GM19467 (cell line): Measurements from ENCODE around the gene KRTAP12-3.
"Not testable (repeated sequence)": the region's sequence is repeated elsewhere in the genome, so short reads cannot be mapped to it uniquely, and the experiment has no call there.

Experiments used
- ATAC-seq: cut with Tn5 transposase; IDR thresholded peaks from one replicate; pipeline ENCODE4 v1.9.1; 2021; ENCODE audit warnings: mild to moderate bottlenecking, moderate library complexity; ENCODE audit not compliant: unreplicated experiment

Gene KRTAP12-3

GRCh38 chr21:44682580-44683151 lies 24.9 kb downstream of the KRTAP12-3 start:
- ATAC-seq = no peak

- ATAC-seq = no peak
Observed at GRCh38 chr21:44684077-44684476, 26.3 kb downstream of the KRTAP12-3 start.

DNA sequence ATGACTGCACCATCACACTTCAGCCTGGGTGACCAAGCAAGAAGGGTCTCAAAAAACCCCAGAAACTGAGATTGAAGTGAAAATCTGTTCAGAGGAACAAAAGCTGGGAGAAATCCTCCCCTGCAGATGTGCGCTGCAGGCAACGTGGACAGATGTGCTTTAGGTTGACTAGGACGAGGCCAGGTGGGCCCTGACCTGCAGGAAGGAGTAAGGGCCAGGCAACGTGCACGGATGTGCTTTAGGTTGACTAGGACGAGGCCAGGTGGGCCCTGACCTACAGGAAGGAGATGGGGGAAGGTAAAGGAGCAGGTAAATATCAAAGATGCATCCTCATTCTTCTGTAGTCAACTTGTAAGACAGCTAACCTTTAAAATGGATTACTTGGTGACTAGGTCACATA lies 26.8 kb downstream of the KRTAP12-3 start:
- no peak for ATAC-seq

GRCh38 chr21:44685050-44685449 lies 27.3 kb downstream of the KRTAP12-3 start:
- ATAC-seq = not testable (repeated sequence)

DNA sequence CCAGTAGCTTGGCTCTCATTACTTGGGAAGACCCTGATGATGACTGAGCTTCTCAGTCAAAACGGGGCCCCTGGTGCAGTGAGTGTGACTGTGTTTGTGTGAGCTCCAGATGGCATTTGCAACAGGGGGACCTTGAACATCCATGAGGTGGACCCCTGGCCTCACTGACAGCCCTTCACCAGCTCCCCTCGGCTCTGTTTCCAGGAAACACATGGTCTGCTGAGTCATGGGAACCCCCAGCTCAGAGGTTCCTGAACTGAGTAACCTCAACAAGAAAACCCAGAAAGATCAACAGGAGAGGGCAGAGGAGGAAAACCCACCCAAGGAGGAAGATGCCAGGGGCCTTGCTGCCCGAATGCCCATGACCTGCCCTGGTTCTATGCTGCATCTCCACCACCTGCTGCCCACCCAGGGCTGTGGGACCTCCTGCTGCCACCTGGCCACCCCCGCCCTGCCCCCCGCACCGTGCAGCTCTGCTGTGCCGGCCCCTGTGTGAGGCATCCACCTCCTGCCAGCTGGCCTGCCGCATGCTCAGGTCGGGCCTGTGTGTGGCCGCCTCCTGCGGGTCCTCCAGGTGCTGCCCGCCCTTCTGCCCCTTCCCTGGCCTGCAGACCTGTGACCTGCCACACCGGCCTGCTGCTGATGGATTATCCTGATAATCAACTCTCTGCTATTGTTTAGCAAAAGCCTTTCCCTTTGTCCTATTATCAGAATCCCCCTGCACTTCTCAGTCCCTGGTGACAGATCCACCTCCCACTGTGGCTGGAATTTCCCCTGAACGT lies 28.5 kb downstream of the KRTAP12-3 start:
- no peak for ATAC-seq

DNA sequence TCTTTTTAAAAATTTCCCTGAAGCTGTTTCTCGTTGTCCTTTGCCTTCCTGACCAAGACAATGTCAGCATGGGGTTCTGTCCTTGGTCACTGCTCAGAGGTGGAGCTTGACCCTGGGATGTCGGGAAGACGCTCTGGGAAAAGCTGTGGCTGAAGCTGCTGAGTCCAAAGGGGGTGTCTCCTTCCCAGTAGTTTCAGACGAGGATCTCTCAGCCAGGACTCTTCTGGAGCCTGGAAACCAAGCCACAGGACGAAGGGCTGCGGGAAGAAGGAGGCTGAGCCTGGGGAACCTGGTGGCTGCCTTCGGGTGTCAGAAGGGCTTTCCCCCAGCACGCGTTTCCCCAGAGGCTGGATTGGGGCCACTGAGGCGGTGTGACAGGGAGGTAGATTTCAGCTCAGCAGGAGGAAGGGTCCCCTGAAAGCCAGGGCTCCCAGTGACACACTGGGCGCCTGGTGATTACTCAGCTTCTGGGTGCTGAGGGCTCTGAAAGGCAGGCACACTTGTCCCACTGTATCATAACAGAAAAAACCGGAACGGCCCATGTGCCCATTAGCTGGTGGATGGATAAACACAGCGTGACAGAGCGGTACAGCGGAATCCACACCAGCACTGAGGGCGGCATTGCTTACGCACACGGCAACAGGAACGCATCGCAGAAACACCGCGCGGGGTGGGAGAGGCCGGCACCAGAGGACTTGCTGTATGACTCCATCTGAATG lies 29.3 kb downstream of the KRTAP12-3 start:
- no peak for ATAC-seq

GRCh38 chr21:44687671-44688070 lies 29.9 kb downstream of the KRTAP12-3 start:
- no peak for ATAC-seq

- not testable (repeated sequence) for ATAC-seq
Observed at GRCh38 chr21:44689740-44690139, 32.0 kb downstream of the KRTAP12-3 start.

DNA sequence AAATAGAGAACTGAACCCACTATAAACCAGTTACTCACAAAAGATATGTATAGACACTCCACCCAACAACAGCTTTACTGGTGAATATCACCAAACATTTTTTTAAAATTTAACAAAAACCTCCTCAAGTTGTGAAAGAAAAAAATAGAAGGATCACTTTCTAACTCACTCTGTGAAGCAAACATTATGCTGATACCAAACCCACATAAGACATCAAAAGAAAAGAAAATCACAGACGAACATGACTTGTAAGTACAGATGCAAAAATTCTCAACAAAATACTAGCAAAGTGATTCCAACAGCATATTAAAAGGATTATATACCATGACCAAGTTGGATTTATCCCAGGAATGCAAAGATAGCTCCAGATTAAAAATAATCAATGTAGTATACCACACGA lies 34.0 kb downstream of the KRTAP12-3 start:
- no peak for ATAC-seq

DNA sequence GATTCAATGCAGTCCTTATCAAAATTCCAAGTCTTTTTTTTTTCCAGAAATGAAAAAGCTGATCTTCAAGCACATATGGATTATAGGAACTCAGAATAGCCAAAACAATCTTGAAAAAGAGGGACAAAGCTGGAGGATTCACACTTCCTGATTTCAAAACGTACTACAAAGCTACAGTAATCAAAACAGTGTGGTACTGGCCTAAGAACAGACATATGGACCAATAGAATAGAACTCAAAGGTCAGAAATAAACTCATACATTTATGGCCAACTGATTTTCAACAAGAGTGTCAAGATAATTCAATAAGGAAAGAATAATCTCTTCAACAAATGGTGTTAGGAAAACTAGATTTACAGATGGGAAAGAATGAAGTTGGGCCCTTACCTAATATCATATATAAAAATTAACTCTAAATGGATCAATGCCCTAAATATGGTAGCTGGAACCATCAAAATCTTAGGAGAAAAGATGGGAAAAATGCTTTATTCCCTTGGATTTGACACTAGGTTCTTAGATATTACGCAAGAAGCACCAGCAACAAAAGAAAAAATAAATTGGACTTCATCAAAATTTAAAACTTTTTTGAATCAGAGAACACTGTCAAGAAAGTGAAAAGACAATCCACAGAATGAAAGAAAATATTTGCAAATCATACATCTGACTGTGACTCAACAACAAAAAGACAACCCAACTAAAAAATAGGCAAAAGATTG lies 35.2 kb downstream of the KRTAP12-3 start:
- no peak for ATAC-seq

DNA sequence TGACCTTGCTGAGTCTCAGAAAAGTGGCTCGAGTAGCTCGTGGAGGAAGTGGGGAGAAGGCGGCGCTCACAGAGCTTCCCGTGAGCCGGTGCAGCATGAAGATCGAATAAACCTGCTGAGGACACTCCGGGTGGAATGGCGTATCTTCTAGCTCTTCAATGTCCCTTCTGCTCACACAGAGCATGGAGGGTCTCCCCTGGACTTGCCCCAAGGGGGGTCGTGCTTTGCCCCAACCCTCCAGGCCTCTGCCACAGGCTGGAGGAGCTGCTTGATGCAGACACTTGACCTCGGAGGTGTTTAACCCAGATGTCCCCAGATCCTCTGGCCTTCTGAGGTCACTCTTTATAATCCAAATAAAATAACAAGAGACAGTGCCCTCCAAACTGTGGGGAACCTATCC lies 37.0 kb downstream of the KRTAP12-3 start:
- ATAC-seq = no peak

GRCh38 chr21:44695184-44695583 lies 37.5 kb downstream of the KRTAP12-3 start:
- no peak for ATAC-seq

GRCh38 chr21:44695641-44696040 lies 37.9 kb downstream of the KRTAP12-3 start:
- ATAC-seq = no peak

DNA sequence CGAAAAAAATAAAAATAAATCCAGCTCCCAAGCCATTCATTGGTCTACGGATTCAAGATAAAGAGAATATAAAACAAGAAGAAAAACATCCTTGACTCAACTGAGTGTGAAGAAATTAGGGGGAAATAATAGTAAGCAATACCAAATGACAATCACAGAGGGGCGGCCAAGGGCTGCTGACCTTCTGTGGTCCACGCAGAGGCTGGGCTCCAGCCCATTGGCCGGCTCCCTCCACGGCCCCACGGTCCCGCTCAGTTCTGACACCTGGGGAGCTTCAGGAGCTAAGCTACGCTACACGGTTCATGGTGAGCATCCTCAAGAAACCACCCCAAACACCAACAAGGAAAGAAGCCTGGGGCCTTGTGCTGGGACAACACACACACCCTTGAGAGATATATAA lies 38.8 kb downstream of the KRTAP12-3 start:
- no peak for ATAC-seq

- not testable (repeated sequence) for ATAC-seq
Observed at GRCh38 chr21:44697172-44697810, 39.6 kb downstream of the KRTAP12-3 start, which contains the start of gene KRTAP10-12. KRTAP10-12 (plus strand) TSS chr21:44697172; CDS start chr21:44697202, 30 bp downstream.

- no peak for ATAC-seq
Observed at GRCh38 chr21:44697811-44698734, 40.3 kb downstream of the KRTAP12-3 start.

DNA sequence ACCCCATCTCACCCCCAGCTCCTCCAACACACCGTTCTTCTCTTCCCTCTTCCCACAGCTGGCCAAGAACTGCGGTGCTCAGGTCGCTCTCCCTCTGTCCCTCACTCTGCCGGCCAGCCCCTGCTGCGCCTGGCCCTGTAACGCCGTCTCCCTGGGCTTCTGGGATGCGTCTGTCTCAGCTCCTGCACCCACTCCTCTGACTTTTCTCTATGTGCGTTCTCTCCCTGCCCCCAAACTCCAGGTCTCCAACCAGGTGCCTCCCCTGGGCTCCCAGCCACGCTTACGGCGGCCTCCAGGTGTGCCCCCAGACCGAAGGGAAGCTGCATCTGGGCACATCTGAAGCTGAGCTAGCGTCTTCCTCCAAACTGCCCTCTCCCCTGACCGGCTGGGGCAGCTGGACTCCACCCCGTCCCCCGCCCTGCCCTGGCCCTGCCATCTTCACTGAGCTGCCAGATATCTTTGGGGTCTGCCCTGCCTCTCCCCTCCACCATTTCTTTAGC lies 41.8 kb downstream of the KRTAP12-3 start:
- no peak for ATAC-seq

DNA sequence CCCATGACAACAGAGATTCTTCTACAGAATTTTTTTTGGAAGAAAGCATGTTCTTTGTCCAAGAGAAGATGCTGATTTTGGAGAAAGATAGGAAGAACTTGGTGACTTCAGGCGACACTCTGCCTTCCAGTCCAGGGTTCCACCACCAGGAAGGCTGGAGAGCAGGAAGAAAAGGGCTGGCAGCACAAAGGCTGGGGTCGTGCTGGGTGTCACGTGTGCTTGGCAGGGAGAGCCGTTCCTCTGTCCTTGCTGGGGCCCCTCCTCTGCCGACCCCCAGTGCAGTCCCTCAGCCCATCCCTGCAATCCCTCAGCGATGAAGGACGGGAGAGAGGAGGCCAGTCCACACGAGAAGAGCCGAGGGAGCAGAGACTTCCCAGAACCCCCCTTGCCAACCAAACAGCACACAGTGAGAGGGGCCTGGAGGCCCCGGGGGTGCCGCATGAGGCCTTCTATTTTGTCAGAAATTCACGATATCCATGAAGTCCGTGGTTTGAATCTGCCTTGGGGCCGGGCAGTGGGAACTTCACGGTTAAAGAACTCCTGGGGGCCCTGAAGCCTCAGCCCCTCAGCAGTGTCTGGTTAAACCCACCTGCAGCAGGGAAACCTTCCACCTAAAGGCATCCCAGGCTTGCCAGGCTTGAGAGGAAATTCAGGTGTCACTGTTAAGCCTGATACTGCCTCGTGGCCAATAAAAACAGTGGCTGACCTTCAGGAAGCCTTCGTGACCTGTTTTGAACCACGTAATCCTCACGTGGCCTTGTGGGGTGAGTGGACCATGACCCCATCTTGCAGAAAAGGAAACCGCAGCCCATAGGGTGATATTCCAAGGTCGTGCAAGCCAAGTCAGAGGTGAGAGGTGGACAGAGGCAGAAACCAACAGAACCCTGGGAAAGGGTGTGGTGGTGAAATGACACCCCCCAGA lies 42.6 kb downstream of the KRTAP12-3 start:
- no peak for ATAC-seq
